ENCODE results near the gene HOMER1.

HOMER1 gene

DNA sequence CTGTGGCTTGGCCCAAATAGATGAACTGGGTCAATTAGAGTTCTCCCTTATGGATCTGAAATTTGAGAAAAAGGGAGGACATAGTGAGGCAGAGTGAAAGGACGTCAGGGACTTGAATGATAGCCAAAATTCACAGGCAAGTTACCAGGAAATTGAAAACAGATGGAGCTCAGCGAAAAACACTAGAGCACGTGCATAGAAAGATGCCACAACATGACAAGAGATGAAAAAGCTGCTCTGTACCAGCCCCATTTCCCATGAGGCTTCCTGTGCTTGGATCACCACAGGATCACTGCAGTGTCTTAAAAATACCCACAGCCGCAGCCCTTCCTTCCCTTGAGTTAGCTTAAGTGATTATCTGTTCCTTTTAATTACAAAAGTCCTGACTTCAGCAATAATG is 39.0 kb upstream of the HOMER1 start:
- POLR2A ChIA-PET: no interaction called here
- no peak for TF ChIP-seq ELF4 (IDR thresholded peaks at IDR 0.05)
- TF ChIP-seq, protein P1, sequence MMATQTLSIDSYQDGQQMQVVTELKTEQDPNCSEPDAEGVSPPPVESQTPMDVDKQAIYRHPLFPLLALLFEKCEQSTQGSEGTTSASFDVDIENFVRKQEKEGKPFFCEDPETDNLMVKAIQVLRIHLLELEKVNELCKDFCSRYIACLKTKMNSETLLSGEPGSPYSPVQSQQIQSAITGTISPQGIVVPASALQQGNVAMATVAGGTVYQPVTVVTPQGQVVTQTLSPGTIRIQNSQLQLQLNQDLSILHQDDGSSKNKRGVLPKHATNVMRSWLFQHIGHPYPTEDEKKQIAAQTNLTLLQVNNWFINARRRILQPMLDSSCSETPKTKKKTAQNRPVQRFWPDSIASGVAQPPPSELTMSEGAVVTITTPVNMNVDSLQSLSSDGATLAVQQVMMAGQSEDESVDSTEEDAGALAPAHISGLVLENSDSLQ (IDR thresholded peaks at IDR 0.05): no peak
- TF ChIP-seq ZNF384 (IDR thresholded peaks at IDR 0.05): no peak
- no peak for TF ChIP-seq ARNT (IDR thresholded peaks at IDR 0.05)
- CTCF ChIA-PET: no interaction called here
- DNase-seq (ENCODE audit: extremely low spot score): no peak

DNA sequence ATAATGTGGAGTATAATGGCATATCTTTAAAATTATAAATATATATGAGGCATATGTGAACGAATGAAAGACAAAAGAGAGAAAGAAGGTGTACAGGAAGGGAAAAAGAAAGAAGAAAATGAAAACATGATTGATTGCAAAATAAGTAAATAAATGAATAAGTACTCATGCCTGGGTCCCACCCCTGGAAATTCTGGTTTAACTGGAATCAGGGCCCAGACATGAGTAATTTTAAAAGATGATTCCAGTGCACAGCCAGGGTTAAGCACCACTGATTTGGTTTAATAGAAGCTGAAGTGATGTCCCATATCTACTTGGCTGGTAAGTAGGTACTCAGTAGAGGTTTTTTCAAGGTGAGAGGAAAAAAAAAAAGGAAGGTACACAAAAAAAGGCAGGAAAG is 34.0 kb upstream of the HOMER1 start:
- POLR2A ChIA-PET: interaction anchor here (1.7 kb wide), 1 partner anchor 34 kb away, joined by 4 read pairs; the partner anchor contains the start of gene HOMER1

DNA sequence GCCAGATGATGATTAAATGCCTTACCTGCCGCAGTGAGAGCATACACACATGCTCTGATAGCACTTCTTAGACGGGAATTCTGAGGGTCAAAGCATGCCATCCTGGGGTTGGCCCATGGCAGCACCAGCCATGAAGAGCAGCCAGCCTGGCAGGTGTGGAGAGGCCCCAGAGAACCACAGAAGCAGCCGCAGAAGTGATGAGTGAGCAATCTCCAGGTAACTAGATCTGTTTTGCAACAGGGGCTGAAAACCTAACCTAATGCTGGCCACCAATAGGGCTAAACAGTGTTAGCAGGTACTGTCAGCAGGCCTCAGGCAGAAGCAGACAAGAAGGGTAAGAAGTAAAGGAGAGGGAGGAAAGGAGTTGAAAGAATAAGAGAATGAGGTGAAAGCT is 33.5 kb upstream of the HOMER1 start:
- no peak for TF ChIP-seq NFRKB (IDR thresholded peaks at IDR 0.05)
- no peak for TF ChIP-seq FOXM1 (IDR thresholded peaks at IDR 0.05; ENCODE audit: borderline replicate concordance)
- no peak for TF ChIP-seq SP1 (IDR thresholded peaks at IDR 0.05)
- no peak for TF ChIP-seq CTBP1 (IDR thresholded peaks at IDR 0.05; ENCODE audit: borderline replicate concordance)
- TF ChIP-seq ARNT (IDR thresholded peaks at IDR 0.05): no peak
- TF ChIP-seq FOXK2 (IDR thresholded peaks at IDR 0.05): no peak
- TF ChIP-seq L3MBTL2 (conservative IDR thresholded peaks at IDR 0.05): no peak
- no peak for TF ChIP-seq FOXA1 (IDR thresholded peaks at IDR 0.05)
- no peak for TF ChIP-seq SUZ12 (IDR thresholded peaks at IDR 0.05)
- ChIA-PET CTCF (interaction anchor here (0.6 to 1.0 kb wide), 2 partner anchors 322 to 522 kb away, joined by 3 to 7 read pairs; no protein-coding TSS in a partner anchor), POLR2A (interaction anchor here (1.7 kb wide), 1 partner anchor 33 kb away, joined by 4 read pairs; the partner anchor contains the start of gene HOMER1)
- no peak for DNase-seq (ENCODE audit: extremely low spot score)

More for the DNA sequence above, 34.0 kb upstream of the HOMER1 start:
- CTCF ChIA-PET: no interaction called here
- TF ChIP-seq SP1 (IDR thresholded peaks at IDR 0.05): no peak
- TF ChIP-seq ELF4 (IDR thresholded peaks at IDR 0.05): no peak
- TF ChIP-seq, protein P1 (IDR thresholded peaks at IDR 0.05): no peak
- DNase-seq (ENCODE audit: extremely low spot score): no peak

DNA sequence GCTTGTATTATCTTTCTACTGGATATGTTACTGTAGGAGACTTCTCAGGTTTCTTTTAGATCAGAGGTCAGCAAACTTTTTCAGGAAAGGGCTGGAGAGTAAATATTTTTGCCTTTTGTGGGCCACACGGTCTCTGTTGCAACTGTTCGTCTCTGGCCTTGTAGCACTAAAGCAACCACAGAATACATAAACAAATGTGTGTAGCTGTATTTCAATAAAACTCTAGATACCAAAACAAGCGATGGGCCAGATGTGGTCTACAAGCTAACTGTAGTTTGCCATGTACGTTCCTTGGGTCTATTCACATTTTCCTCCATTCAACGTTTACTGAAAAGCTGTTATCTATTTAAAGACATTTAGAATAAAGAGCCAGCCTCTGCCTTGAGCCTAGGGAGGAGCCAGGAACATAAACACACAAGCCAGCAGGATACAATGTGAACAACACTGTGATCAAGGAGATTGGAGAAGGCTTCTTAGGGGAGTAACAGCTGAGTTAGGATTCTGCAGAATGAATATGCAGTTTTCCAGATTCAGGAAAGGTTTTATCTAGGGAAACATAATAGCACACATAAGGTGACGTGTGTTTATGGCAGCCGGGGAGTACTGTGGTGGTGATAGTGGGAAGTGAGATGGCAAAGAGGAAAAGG is 33.0 kb upstream of the HOMER1 start:
- no peak for TF ChIP-seq FOXK2 (IDR thresholded peaks at IDR 0.05)
- DNase-seq (ENCODE audit: extremely low spot score): peak; percentile 21
- CTCF ChIA-PET: interaction anchor here (0.6 to 1.0 kb wide), 2 partner anchors 322 to 522 kb away, joined by 3 to 7 read pairs; no protein-coding TSS in a partner anchor
- POLR2A ChIA-PET: interaction anchor here (1.7 kb wide), 1 partner anchor 33 kb away, joined by 4 read pairs; the partner anchor contains the start of gene HOMER1

DNA sequence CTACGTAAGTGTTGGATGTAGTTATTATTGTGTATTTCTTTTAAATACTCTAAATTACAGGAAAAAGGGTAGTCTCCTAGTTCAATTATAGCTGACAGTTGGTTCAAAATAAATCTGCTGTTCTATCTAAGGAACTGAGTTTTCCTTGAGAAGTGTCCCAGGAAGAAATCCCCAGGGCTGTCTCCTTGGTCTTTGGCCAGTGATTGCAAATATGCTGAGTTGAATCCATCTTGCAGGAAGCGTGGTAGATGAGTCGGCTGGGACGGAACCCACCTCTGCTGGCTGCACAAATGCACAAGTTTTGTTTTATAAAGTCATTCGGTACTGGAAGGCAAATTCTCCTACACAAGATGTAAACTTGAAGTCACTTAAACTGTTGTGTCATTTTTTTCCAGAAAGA is 30.2 kb upstream of the HOMER1 start:
- DNase-seq (ENCODE audit: extremely low spot score): no peak
- POLR2A ChIA-PET: no interaction called here
- TF ChIP-seq HDGF (IDR thresholded peaks at IDR 0.05; ENCODE audit: borderline replicate concordance) (no peak), ZNF384 (IDR thresholded peaks at IDR 0.05) (no peak), FOXM1 (IDR thresholded peaks at IDR 0.05; ENCODE audit: borderline replicate concordance) (no peak), FOXA1 (IDR thresholded peaks at IDR 0.05) (no peak), SP1 (IDR thresholded peaks at IDR 0.05) (no peak)
- CTCF ChIA-PET: no interaction called here

DNA sequence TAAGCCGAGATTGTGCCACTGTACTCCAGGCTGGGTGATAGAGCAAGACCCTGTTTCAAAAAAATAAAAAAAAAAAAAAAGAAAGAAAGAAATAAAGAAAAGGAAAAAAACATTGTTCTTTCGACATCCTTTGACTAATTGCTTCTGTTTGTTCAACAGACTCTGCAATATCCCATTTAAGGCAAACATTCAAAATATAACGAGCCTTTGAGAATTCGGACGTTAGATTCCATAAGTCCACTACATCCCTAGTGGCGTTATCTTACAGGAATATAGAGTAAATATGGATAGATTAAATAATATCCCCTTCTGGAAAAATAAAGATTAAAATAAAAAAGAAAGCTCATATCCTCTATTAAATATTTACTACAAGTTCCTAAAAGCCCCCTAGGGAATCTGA is 27.0 kb upstream of the HOMER1 start:
- DNase-seq (ENCODE audit: extremely low spot score): no peak
- TF ChIP-seq ELF4 (IDR thresholded peaks at IDR 0.05) (no peak), SUZ12 (IDR thresholded peaks at IDR 0.05) (no peak), NFRKB (IDR thresholded peaks at IDR 0.05) (no peak), FOXM1 (IDR thresholded peaks at IDR 0.05; ENCODE audit: borderline replicate concordance) (no peak), CTBP1 (IDR thresholded peaks at IDR 0.05; ENCODE audit: borderline replicate concordance) (no peak), FOXA1 (IDR thresholded peaks at IDR 0.05) (no peak), HDGF (IDR thresholded peaks at IDR 0.05; ENCODE audit: borderline replicate concordance) (no peak), ARNT (IDR thresholded peaks at IDR 0.05) (no peak), L3MBTL2 (conservative IDR thresholded peaks at IDR 0.05) (no peak), ZNF384 (IDR thresholded peaks at IDR 0.05) (no peak), FOXK2 (IDR thresholded peaks at IDR 0.05) (no peak)
- TF ChIP-seq, protein P1 (IDR thresholded peaks at IDR 0.05): no peak
- CTCF ChIA-PET: interaction anchor here (0.6 to 1.0 kb wide), 2 partner anchors 407 to 863 kb away, joined by 3 read pairs; no protein-coding TSS in a partner anchor
- POLR2A ChIA-PET: interaction anchor here (1.4 kb wide), 1 partner anchor 11 kb away, joined by 4 read pairs; no protein-coding TSS in a partner anchor

DNA sequence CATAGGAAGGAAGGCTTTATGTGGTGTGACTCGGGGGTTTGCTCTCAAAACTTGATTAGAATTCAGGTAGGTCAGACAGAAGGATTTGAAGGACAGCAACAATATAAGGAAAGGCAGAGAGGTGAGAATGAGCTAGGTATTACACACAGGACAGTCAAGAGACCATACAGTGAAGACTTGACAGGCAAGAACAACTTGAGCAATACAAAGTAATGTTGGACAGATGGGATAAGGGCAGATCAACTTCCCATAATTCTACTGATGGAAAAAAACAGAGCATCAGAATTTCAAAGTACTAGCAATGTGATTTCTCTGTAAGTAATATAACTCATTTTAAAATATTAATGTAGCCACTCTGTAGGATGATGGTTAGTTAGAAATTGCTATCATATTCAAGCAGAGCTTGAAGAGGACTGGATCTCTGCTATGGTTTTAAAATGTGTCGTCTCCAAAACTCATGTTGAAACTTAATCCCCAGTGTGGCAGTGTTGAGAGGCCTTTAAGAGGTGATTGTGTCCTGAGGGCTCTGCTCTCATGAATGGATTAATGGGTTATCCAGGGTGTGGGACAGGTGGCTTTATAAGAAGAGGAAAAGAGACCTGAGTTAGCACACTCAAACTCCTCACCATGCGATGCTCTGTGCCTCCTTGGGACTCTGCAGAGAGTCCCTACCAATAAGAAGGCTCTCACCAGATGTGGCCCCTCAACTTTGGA is 22.4 kb upstream of the HOMER1 start:
- no peak for DNase-seq (ENCODE audit: extremely low spot score)
- ChIA-PET CTCF (interaction anchor here (1.0 to 1.5 kb wide), 3 partner anchors 19 to 403 kb away, joined by 3 to 8 read pairs (median 4); no protein-coding TSS in a partner anchor), POLR2A (no interaction called here)

More for the DNA sequence above, 22.4 kb upstream of the HOMER1 start:
- no peak for TF ChIP-seq LEF1 (IDR thresholded peaks at IDR 0.05; ENCODE audit: borderline replicate concordance)
